ENCODE measurements around the gene SEPTIN3. TPM values are rescaled to one million over a fixed set of nuclear protein-coding genes. Genes with fewer than 3 reads are reported as not detected.

SEPTIN3 gene
- total and polyA plus RNA-seq, 2 of the 8 experiments (the other 6 are each of a cell fraction or from before 2014, with no cell fraction given) = 38.9 to 52.9 TPM

- Histone ChIP-seq H3K36me3 (ENCODE audit: control insufficient read depth in 2 of 4, insufficient read depth in 4 of 4, low read length in 3 of 4) (peaks cover 10 to 37% (median 22%) of the 10 kb centered on the region in 4 experiments; a peak in 7 of 8 replicates), H3K4me2 (ENCODE audit: insufficient read depth in 1 of 2, low read depth in 2 of 2, low read length in 2 of 2) (no peak overlapping the region), H2BK120ac (replicated peaks; ENCODE audit: low read depth, low read length) (no peak overlapping the region), H4K8ac (ENCODE audit: extremely low read depth, insufficient read depth, low read length) (no peak overlapping the region), H2BK15ac (ENCODE audit: low read length) (no peak overlapping the region), H3K4me3 (ENCODE audit: extremely low read depth in 1 of 4, insufficient read depth in 2 of 4, low read depth in 3 of 4, low read length in 4 of 4) (no peak overlapping the region), H3K9ac (replicated peaks in 1 of 4; ENCODE audit: extremely low read depth in 1 of 4, low read depth in 3 of 4, low read length in 3 of 4) (no peak overlapping the region), H4K5ac (ENCODE audit: insufficient read length, low read depth, low read length) (no peak overlapping the region), H3K79me2 (ENCODE audit: control insufficient read depth in 1 of 2, insufficient read depth in 2 of 2, low read length in 2 of 2) (no peaks in the 10 kb centered on the region), H2BK12ac (ENCODE audit: low read depth, low read length) (no peak overlapping the region), H4K20me1 (replicated peaks in 1 of 2; ENCODE audit: control insufficient read depth in 1 of 2, insufficient read depth in 2 of 2, low read length in 2 of 2) (peaks cover 0 to 3% of the 10 kb centered on the region in 2 experiments), H3K18ac (ENCODE audit: extremely low read depth, low read length) (no peak overlapping the region), H3K56ac (replicated peaks; ENCODE audit: insufficient read length, low read depth, low read length) (no peak overlapping the region), H2BK5ac (ENCODE audit: low read depth, low read length) (no peak overlapping the region), H3K4me1 (replicated peaks in 1 of 4; ENCODE audit: control insufficient read depth in 3 of 4, insufficient read depth in 4 of 4, low read length in 3 of 4) (no peaks in the 10 kb centered on the region), H2AFZ (ENCODE audit: low read length) (no peak overlapping the region), H4K91ac (replicated peaks; ENCODE audit: insufficient read length, low read length) (no peak overlapping the region), H3K27ac (ENCODE audit: low read depth, low read length) (no peak overlapping the region), H3K9me3 (ENCODE audit: insufficient read depth in 2 of 2, low read depth in 1 of 2, low read length in 1 of 2) (no peaks in the 10 kb centered on the region), H3K23ac (ENCODE audit: insufficient read length) (no peak overlapping the region), H3K23me2 (ENCODE audit: low read depth, low read length) (no peaks in the 10 kb centered on the region), H3K4ac (replicated peaks; ENCODE audit: insufficient read length, low read depth, low read length) (no peak overlapping the region), H3K14ac (ENCODE audit: insufficient read length) (no peak overlapping the region), H3K79me1 (ENCODE audit: low read depth, low read length) (no peaks in the 10 kb centered on the region), H2AK5ac (ENCODE audit: low read depth, low read length) (no peak overlapping the region), H2BK20ac (ENCODE audit: low read length) (no peak overlapping the region), H3K27me3 (replicated peaks in 1 of 4; ENCODE audit: control insufficient read depth in 3 of 4, extremely low read depth in 1 of 4, insufficient read depth in 3 of 4, low read length in 3 of 4) (no peaks in the 10 kb centered on the region)
- no peak for TF ChIP-seq KDM5A (IDR thresholded peaks at IDR 0.05; ENCODE audit: low read length)
- no peak for TF ChIP-seq JUND (IDR thresholded peaks at IDR 0.05; ENCODE audit: low read length)
- no peak for TF ChIP-seq ATF2 (IDR thresholded peaks at IDR 0.05; ENCODE audit: low read length)
- TF ChIP-seq, protein P1, sequence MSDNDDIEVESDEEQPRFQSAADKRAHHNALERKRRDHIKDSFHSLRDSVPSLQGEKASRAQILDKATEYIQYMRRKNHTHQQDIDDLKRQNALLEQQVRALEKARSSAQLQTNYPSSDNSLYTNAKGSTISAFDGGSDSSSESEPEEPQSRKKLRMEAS (IDR thresholded peaks at IDR 0.05) = no peak
- TF ChIP-seq SAP30 (IDR thresholded peaks at IDR 0.05; ENCODE audit: insufficient read depth, insufficient replicate concordance, low read length) = no peak
- TF ChIP-seq FOSL1 (IDR thresholded peaks at IDR 0.05; ENCODE audit: insufficient read depth, low read depth, low read length) = no peak
- no peak for TF ChIP-seq POLR2A (IDR thresholded peaks at IDR 0.05; ENCODE audit: control extremely low read depth in 1 of 2, low read depth in 2 of 2, low read length in 2 of 2)
- no peak for TF ChIP-seq KDM4A (IDR thresholded peaks at IDR 0.05; ENCODE audit: low read depth, low read length, severe bottlenecking)
- no peak for TF ChIP-seq CHD2 (IDR thresholded peaks at IDR 0.05; ENCODE audit: low read length)
- TF ChIP-seq SIX5 (IDR thresholded peaks at IDR 0.05; ENCODE audit: low read depth, low read length) = no peak
- TF ChIP-seq TAF1 (IDR thresholded peaks at IDR 0.05; ENCODE audit: low read depth, low read length) = no peak
- no peak for TF ChIP-seq CBX5 (IDR thresholded peaks at IDR 0.05; ENCODE audit: low read depth, low read length)
- DNase-seq (ENCODE audit: low read depth in 1 of 2, low spot score in 2 of 2) (no peak), FAIRE-seq (no peak)
- 97% methylated on average over 4 of the region's 4 CpGs; no CpG with 5 or more reads in 1 of the 2 experiments for WGBS, 2 experiments (ENCODE audit: extremely low coverage in 1 of 2, insufficient coverage in 1 of 2, insufficient read length in 1 of 2, insufficient replicate concordance in 2 of 2, low coverage in 1 of 2, low lambda C conversion rate in 2 of 2, missing lambda C conversion rate in 1 of 2)
- ChIA-PET POLR2A (ENCODE audit: partially characterized antibody) (no interaction called here), CTCF (ENCODE audit: partially characterized antibody) (no interaction called here)
Observed at GRCh38 chr22:41989246-41989645, 20.0 kb downstream of the SEPTIN3 start.
